H9 (cell line): ENCODE measurements around the gene NUDT7. TPM values are rescaled to one million over a fixed set of nuclear protein-coding genes. Genes with fewer than 3 reads are reported as not detected.

ENCODE experiments used
- DNase-seq: peaks from one replicate; pipeline ENCODE4 v3.0.0-alpha.2; 2017
- H2AFZ ChIP-seq: one replicate; pipeline ENCODE4 v1.6.1; 2013; ENCODE audit warnings: mild to moderate bottlenecking, low read length, control low read depth, moderate library complexity
- H2AK5ac ChIP-seq: 2 replicates; pipeline ENCODE4 v1.6.1; 2013; ENCODE audit warnings: low read length, control low read depth, mixed read lengths; ENCODE audit not compliant: insufficient read length
- H2BK120ac ChIP-seq: one replicate; pipeline ENCODE4 v1.6.1; 2013; ENCODE audit warnings: low read depth, mild to moderate bottlenecking, low read length, control low read depth, inconsistent platforms; ENCODE audit not compliant: poor library complexity, severe bottlenecking
- H2BK12ac ChIP-seq: 2 replicates; pipeline ENCODE4 v1.6.1; 2013; ENCODE audit warnings: low read length, control low read depth, mixed read lengths, low read depth; ENCODE audit not compliant: insufficient read length
- H2BK15ac ChIP-seq: 2 replicates; pipeline ENCODE4 v1.6.1; 2013; ENCODE audit warnings: low read depth, low read length, control low read depth
- H2BK20ac ChIP-seq: one replicate; pipeline ENCODE4 v1.6.1; 2013; ENCODE audit warnings: low read depth, mild to moderate bottlenecking, low read length, control low read depth, inconsistent platforms; ENCODE audit not compliant: poor library complexity, severe bottlenecking
- H2BK5ac ChIP-seq: 2 replicates; pipeline ENCODE4 v1.6.1; 2013; ENCODE audit warnings: low read length, control low read depth, mixed read lengths; ENCODE audit not compliant: insufficient read length
- H3K14ac ChIP-seq: 2 replicates; pipeline ENCODE4 v1.6.1; 2013; ENCODE audit warnings: low read length, control low read depth; ENCODE audit not compliant: insufficient read depth
- H3K18ac ChIP-seq: 2 replicates; pipeline ENCODE4 v1.6.1; 2013; ENCODE audit warnings: low read depth, mild to moderate bottlenecking, mixed read lengths, low read length, control low read depth; ENCODE audit not compliant: insufficient read length
- H3K23ac ChIP-seq: 2 replicates; pipeline ENCODE4 v1.6.1; 2013; ENCODE audit warnings: low read length, control low read depth, mixed read lengths, low read depth; ENCODE audit not compliant: insufficient read length
- H3K23me2 ChIP-seq: 2 replicates; pipeline ENCODE4 v1.6.1; 2013; ENCODE audit warnings: low read depth, mild to moderate bottlenecking, mixed read lengths, low read length, control low read depth; ENCODE audit not compliant: insufficient read length, poor library complexity, severe bottlenecking
- H3K27ac ChIP-seq: 2 replicates; pipeline ENCODE4 v1.5.1; 2013; ENCODE audit warnings: low read length, control low read depth, mixed read lengths, low read depth; ENCODE audit not compliant: insufficient read length
- H3K27me3 ChIP-seq: 2 replicates; pipeline ENCODE4 v1.6.1; 2013; ENCODE audit warnings: low read length, control low read depth, inconsistent platforms; ENCODE audit not compliant: insufficient read depth
- H3K4ac ChIP-seq: 2 replicates; pipeline ENCODE4 v1.6.1; 2013; ENCODE audit warnings: low read depth, mild to moderate bottlenecking, control low read depth, inconsistent platforms, low read length, moderate library complexity
- H3K4me1 ChIP-seq: 2 replicates; pipeline ENCODE4 v1.6.1; 2013; ENCODE audit warnings: low read length, control low read depth, inconsistent platforms; ENCODE audit not compliant: insufficient read depth
- H3K4me2 ChIP-seq: 2 replicates; pipeline ENCODE4 v1.6.1; 2013; ENCODE audit warnings: low read length, control low read depth, mixed read lengths; ENCODE audit not compliant: insufficient read length, insufficient read depth
- H3K56ac ChIP-seq: 2 replicates; pipeline ENCODE4 v1.6.1; 2013; ENCODE audit warnings: low read depth, mild to moderate bottlenecking, mixed read lengths, low read length, control low read depth; ENCODE audit not compliant: insufficient read length
- H3K79me1 ChIP-seq: 2 replicates; pipeline ENCODE4 v1.6.1; 2013; ENCODE audit warnings: low read depth, mild to moderate bottlenecking, moderate library complexity, low read length, control low read depth, inconsistent platforms; ENCODE audit not compliant: insufficient read depth, poor library complexity, severe bottlenecking
- H3K79me2 ChIP-seq: 2 replicates; pipeline ENCODE4 v1.6.1; 2013; ENCODE audit warnings: low read length, control low read depth, inconsistent platforms; ENCODE audit not compliant: insufficient read depth
- H3K9ac ChIP-seq: 2 replicates; pipeline ENCODE4 v1.6.1; 2013; ENCODE audit warnings: low read length, control low read depth, mixed read lengths; ENCODE audit not compliant: insufficient read length; ENCODE audit errors: extremely low read depth
- H3K9me3 ChIP-seq: one replicate; pipeline ENCODE4 v1.6.1; 2013; ENCODE audit warnings: low read depth, low read length, inconsistent platforms; ENCODE audit not compliant: control insufficient read depth
- H3T11ph ChIP-seq: one replicate; pipeline ENCODE4 v1.6.1; 2013; ENCODE audit warnings: mild to moderate bottlenecking, low read length, control low read depth, inconsistent platforms
- H4K20me1 ChIP-seq: one replicate; pipeline ENCODE4 v1.6.1; 2013; ENCODE audit not compliant: control insufficient read depth, insufficient read length, insufficient read depth
- H4K5ac ChIP-seq: 2 replicates; pipeline ENCODE4 v1.6.1; 2013; ENCODE audit warnings: low read depth, mild to moderate bottlenecking, mixed read lengths, low read length, control low read depth; ENCODE audit not compliant: insufficient read length
- H4K8ac ChIP-seq: replicated peaks from 2 replicates; pipeline ENCODE4 v1.6.1; 2013; ENCODE audit warnings: low read length, control low read depth, mixed read lengths, low read depth; ENCODE audit not compliant: insufficient read length
- H4K91ac ChIP-seq: 2 replicates; pipeline ENCODE4 v1.6.1; 2013; ENCODE audit warnings: low read depth, mild to moderate bottlenecking, moderate library complexity, mixed read lengths, low read length, control low read depth; ENCODE audit not compliant: insufficient read length
- H3K27ac Mint-ChIP-seq, 3 experiments: 2 replicates in 2 of 3; 3 replicates in 1 of 3; pipeline ENCODE4 v1.8.0; 2020 to 2021; ENCODE audit warnings: mixed read lengths in 3 of 3, mild to moderate bottlenecking in 1 of 3, moderate library complexity in 1 of 3
- H3K27me3 Mint-ChIP-seq: 2 replicates; pipeline ENCODE4 v1.8.0; 2021; ENCODE audit warnings: low read depth, mild to moderate bottlenecking, moderate library complexity, mixed read lengths
- H3K36me3 Mint-ChIP-seq, 3 experiments: 2 replicates in 2 of 3; 3 replicates in 1 of 3; pipeline ENCODE4 v1.8.0; 2020 to 2021; ENCODE audit warnings: low read depth in 3 of 3, mixed read lengths in 3 of 3; ENCODE audit not compliant: insufficient read depth in 1 of 3
- H3K4me1 Mint-ChIP-seq, 2 experiments: 2 replicates each; pipeline ENCODE4 v1.8.0; 2020; ENCODE audit warnings: mixed read lengths in 2 of 2
- H3K4me3 Mint-ChIP-seq, 2 experiments: 2 replicates in 1 of 2; 3 replicates in 1 of 2; pipeline ENCODE4 v1.8.0; 2020 to 2021; ENCODE audit warnings: mild to moderate bottlenecking in 2 of 2, mixed read lengths in 2 of 2, moderate library complexity in 1 of 2
- H3K9me3 Mint-ChIP-seq, 2 experiments: 2 replicates in 1 of 2; 3 replicates in 1 of 2; pipeline ENCODE4 v1.8.0; 2020; ENCODE audit warnings: mild to moderate bottlenecking in 2 of 2, mixed read lengths in 2 of 2, moderate library complexity in 1 of 2
- WGBS: extraction: QIAGEN DNeasy Blood & Tissue Kit; methylation state at CpG from one replicate; pipeline ENCODE4 v1.1.7; 2013; ENCODE audit warnings: missing lambda C conversion rate, low lambda C conversion rate, mixed read lengths; ENCODE audit not compliant: insufficient read length; ENCODE audit errors: extremely low coverage; 5-methylcytosine and 5-hydroxymethylcytosine counted together
- total RNA-seq: library from RNA; stranded (reverse); gene quantifications from 2 replicates; pipeline ENCODE4 v1.2.1, GENCODE V29; 2021
- TF ChIP-seq, protein P1 (sequence below): fragments of 200-600 bp; sonication (generic); conservative IDR thresholded peaks from 3 replicates; pipeline ENCODE4 v1.8.0; 2021; ENCODE audit warnings: antibody characterized with exemption, mild to moderate bottlenecking

NUDT7 gene
- total RNA-seq, 1 experiment from 2014 or later, result 6.8 TPM

DNA sequence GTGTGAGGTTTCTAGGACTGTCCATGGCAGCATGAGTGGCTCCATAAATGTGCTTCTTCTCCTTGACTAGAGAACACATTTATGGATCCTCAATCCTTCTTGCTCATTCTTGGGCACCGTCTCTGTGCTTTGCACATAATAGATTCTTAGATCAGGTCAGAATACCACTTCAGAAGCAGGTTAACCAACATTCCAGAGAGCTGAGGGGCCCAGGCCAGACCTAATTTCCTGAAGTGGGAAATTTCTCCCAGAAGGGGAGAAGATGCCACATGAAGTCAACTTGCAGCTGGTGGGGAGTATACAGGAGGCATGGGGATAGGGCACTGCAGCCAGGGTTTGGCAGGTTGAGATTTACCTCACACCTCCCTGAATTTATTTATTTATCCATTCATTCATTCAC is 41.7 kb downstream of the NUDT7 start:
- DNase-seq, result no peak
- H3K4me1 Mint-ChIP-seq, result peaks cover 0 to 2% of the 10 kb centered on the region in 2 experiments; a peak in 1 of 4 replicates

More for the DNA sequence above, 41.7 kb downstream of the NUDT7 start:
- no peak overlapping the region for H4K91ac ChIP-seq
- no peak overlapping the region for H3K14ac ChIP-seq
- H3K56ac ChIP-seq, result no peak overlapping the region
- no peak overlapping the region for H3K9ac ChIP-seq
- H3K23me2 ChIP-seq, result no peaks in the 10 kb centered on the region
- Mint-ChIP-seq H3K36me3 (no peaks in the 10 kb centered on the region), H3K27ac (no peak overlapping the region), H3K9me3 (no peaks in the 10 kb centered on the region; a peak in 1 of 5 replicates), H3K27me3 (peaks cover 3% of the 10 kb centered on the region; the same call in 1 of the 2 replicates), H3K4me3 (no peak overlapping the region)
- H3K23ac ChIP-seq, result no peak overlapping the region
- no peaks in the 10 kb centered on the region for H3K4me1 ChIP-seq
- H3K4ac ChIP-seq, result no peak overlapping the region
- H2BK20ac ChIP-seq, result no peak overlapping the region
- H2BK120ac ChIP-seq, result no peak overlapping the region
- H2BK15ac ChIP-seq, result no peak overlapping the region
- H3K27me3 ChIP-seq, result no peaks in the 10 kb centered on the region
- no peaks in the 10 kb centered on the region for H3K79me2 ChIP-seq
- H3K9me3 ChIP-seq, result no peaks in the 10 kb centered on the region
- no peaks in the 10 kb centered on the region for H4K20me1 ChIP-seq
- H2AFZ ChIP-seq, result no peak overlapping the region
- no CpG with 5 or more reads among the region's 1 CpG for WGBS
- H3K27ac ChIP-seq, result no peak overlapping the region
- TF ChIP-seq, protein P1, sequence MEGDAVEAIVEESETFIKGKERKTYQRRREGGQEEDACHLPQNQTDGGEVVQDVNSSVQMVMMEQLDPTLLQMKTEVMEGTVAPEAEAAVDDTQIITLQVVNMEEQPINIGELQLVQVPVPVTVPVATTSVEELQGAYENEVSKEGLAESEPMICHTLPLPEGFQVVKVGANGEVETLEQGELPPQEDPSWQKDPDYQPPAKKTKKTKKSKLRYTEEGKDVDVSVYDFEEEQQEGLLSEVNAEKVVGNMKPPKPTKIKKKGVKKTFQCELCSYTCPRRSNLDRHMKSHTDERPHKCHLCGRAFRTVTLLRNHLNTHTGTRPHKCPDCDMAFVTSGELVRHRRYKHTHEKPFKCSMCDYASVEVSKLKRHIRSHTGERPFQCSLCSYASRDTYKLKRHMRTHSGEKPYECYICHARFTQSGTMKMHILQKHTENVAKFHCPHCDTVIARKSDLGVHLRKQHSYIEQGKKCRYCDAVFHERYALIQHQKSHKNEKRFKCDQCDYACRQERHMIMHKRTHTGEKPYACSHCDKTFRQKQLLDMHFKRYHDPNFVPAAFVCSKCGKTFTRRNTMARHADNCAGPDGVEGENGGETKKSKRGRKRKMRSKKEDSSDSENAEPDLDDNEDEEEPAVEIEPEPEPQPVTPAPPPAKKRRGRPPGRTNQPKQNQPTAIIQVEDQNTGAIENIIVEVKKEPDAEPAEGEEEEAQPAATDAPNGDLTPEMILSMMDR, result no peak
- H3K4me2 ChIP-seq, result no peak overlapping the region
- no peak overlapping the region for H4K5ac ChIP-seq
- no peak overlapping the region for H2BK12ac ChIP-seq
- no peak overlapping the region for H4K8ac ChIP-seq
- no peak overlapping the region for H3T11ph ChIP-seq
- H2BK5ac ChIP-seq, result no peak overlapping the region
- H3K18ac ChIP-seq, result no peak overlapping the region
- H3K79me1 ChIP-seq, result no peaks in the 10 kb centered on the region
- H2AK5ac ChIP-seq, result no peak overlapping the region
